Stomach smooth muscle (tissue), 2 donors: Measurements from ENCODE around the gene ANKS1A.

Source experiments
- H3K27ac ChIP-seq: one replicate; pipeline ENCODE4 v1.7.0; 2013; ENCODE audit warnings: mild to moderate bottlenecking, low read length, inconsistent platforms
- H3K27me3 ChIP-seq, 2 donors: one replicate each; pipeline ENCODE4 v1.7.0; 2013; ENCODE audit warnings: low read length in 2 of 2; ENCODE audit not compliant: insufficient read depth in 2 of 2, control insufficient read depth in 1 of 2
- H3K36me3 ChIP-seq, 2 donors: one replicate each; pipeline ENCODE4 v1.7.0; 2013; ENCODE audit warnings: low read length in 2 of 2; ENCODE audit not compliant: control insufficient read depth in 2 of 2, insufficient read depth in 2 of 2
- H3K4me1 ChIP-seq: one replicate; pipeline ENCODE4 v1.7.0; 2013; ENCODE audit warnings: low read length; ENCODE audit not compliant: control insufficient read depth, insufficient read depth
- H3K4me3 ChIP-seq, 2 donors: one replicate each; pipeline ENCODE4 v1.7.0; 2013; ENCODE audit warnings: low read length in 2 of 2
- H3K9ac ChIP-seq, 2 donors: one replicate each; pipeline ENCODE4 v1.7.0; 2013; ENCODE audit warnings: low read length in 2 of 2, mild to moderate bottlenecking in 1 of 2
- H3K9me3 ChIP-seq, 2 donors: one replicate each; pipeline ENCODE4 v1.7.0; 2013; ENCODE audit warnings: low read length in 2 of 2; ENCODE audit not compliant: control insufficient read depth in 2 of 2
- donor health status: healthy.
- donor health status: Pancreatic carcinoma.

Gene ANKS1A

DNA sequence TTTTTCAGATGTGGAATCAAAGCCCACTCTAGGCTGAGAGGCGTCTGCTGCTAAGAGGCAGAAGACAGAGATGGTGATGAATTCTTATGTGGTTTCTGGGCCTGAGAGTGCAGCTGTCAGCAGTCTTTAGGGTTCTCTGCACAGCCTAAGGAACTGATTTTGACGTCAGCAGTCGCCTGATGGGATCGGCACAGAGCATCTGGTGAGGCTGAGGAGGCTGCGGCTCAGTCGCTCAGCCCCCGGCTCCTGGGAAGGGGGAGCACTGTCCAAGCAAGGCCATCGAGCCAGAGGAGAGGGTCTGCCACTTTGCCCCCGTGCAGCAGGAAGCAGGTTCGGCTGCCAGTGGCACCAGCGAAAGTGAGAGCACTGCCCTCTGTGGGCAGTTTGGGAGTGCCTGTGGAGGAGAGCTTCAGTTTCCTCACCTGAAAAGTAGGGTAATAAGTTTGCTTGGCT is 159.6 kb downstream of the ANKS1A start:
- Histone ChIP-seq H3K36me3 (peaks cover 0 to 3% of the 10 kb centered on the region in 2 donors), H3K4me3 (peak overlapping the region; percentile 2 to 63), H3K9ac (peak overlapping the region; percentile 53 to 73), H3K9me3 (no peaks in the 10 kb centered on the region), H3K27ac (peak overlapping the region; percentile 96), H3K4me1 (peaks cover 94% of the 10 kb centered on the region), H3K27me3 (no peaks in the 10 kb centered on the region)

DNA sequence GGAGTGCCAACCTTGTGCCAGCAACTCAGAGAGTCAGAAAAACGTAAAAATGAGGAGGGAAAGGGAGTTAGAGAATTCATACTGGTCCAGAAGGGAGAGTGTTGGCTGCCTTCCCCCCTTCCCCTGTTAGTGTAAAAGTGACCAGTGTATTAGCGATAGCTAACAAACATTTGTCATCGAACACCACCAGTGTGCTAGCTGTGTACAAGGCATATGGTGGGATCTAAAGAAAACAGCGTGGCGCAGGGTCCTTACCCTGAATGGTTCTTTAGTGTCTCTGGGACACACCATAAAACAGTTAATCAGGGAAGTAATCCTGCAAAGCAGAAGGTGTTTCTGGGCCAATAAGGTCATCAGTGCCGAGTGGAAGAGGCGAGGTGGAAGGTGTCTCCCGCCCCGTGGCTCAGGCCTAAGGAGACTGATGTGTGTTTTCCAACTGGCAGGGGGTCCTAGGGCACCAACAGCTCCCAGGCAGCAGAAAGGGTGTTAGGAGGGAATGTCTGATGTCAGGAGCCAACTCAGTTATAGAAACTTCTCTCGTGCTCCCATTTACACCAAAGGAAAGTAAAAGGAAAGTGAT is 160.2 kb downstream of the ANKS1A start:
- Histone ChIP-seq H3K4me1 (peaks cover 94% of the 10 kb centered on the region), H3K27me3 (no peaks in the 10 kb centered on the region), H3K27ac (peak overlapping the region; percentile 96), H3K9ac (peak overlapping the region; percentile 53 to 66), H3K4me3 (peak overlapping the region; percentile 47 to 63), H3K9me3 (no peaks in the 10 kb centered on the region), H3K36me3 (peaks cover 0 to 3% of the 10 kb centered on the region in 2 donors)

DNA sequence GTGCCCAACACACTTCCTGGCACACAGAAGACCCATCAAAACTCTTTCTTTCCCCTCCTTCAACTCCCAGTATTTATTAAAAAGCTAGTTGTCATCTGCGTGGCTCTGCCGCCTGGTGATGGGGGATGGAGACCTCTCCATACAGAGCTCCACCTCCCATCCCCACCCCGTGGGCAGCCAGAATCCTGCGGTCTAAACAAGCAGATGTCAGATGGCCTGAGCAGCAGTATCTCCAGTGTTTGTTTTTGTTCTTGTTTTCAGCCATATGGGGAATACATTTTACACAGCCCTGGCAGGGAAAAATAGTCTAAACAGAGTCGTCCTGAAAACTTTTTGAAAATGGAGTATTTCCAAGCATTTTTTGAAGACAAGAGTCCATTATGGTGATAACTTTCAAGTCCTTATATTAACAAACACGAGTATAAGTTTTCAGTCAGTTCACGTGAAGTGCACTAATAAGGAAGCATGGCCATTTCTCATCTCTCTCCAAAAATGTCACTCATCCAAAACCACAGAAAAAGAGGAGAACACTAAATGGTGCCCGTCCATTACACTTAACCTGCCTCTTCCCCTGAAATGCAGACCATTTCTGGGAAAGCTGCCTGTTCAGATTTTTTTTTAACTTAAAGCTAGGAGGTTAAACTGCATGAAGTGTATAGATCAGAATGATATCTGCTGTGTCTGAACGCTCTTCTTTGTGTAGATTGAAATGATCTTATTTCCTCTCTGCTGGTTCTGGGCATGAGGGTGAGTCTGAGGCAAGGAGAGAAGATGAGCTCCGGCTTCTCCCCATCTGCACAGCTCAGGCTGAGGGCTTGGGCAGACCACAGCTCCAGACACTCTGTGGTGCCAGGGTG is 161.1 kb downstream of the ANKS1A start:
- Histone ChIP-seq H3K4me1 (peaks cover 91% of the 10 kb centered on the region), H3K27ac (peak overlapping the region; percentile 96), H3K9ac (peak overlapping the region; percentile 53 to 66), H3K36me3 (peaks cover 3 to 8% of the 10 kb centered on the region in 2 donors), H3K4me3 (peak overlapping the region; percentile 47 to 63), H3K9me3 (no peaks in the 10 kb centered on the region), H3K27me3 (no peaks in the 10 kb centered on the region)

DNA sequence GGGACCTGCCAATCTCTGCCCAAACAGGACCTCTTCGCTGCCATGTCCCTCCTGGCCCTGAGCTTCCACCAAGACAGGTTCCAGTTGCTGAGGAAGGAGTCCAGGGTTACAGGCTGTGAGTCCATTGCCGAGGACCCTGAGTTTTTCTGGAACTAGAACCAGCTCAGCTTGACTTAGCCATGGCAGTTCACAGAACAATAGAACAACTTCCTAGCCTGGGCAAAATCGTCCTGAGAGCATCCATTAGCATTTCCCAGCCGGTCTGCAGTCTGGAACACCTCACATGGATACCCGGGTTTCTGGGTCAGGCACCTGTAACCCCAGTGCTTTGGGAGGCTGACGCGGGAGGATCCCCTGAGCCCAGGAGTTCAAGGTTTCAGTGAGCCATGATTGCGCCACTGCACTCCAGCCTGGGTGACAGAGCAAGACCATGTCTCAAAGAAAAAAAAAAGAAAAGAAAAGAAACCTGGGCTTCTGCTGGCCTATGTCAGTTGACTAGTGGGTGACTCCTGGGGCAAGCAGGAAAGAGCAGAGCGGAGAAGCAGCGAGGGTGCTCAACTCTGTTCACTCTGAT is 161.8 kb downstream of the ANKS1A start:
- Histone ChIP-seq H3K9ac (peak overlapping the region in 1 of 2 donors; percentile 53), H3K4me3 (no peak overlapping the region)

DNA sequence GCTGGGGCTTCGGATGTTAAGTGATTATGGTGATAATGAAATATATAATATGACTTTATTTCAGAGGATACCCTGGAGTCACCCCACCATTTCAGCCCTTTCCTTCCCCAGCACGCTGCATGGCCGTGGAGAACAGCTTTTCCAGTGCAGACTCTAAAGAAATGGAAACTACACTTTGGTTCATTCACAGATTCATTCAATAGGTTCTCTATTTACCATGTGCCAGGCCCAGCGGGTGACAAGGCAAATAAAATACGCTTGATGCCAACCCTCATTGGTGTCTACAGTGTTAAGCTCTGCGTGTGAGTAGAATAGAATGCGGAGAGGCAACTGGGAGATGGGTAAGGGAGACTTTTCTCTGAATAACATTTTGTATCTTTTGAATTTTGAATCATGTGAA is 162.3 kb downstream of the ANKS1A start:
- no peak overlapping the region for H3K9ac ChIP-seq
- H3K36me3 ChIP-seq, result peaks cover 9 to 14% of the 10 kb centered on the region in 2 donors
- H3K27ac ChIP-seq, result peak overlapping the region; percentile 96
- H3K4me3 ChIP-seq, result no peak overlapping the region
- no peaks in the 10 kb centered on the region for H3K9me3 ChIP-seq
- no peaks in the 10 kb centered on the region for H3K27me3 ChIP-seq
- H3K4me1 ChIP-seq, result peaks cover 81% of the 10 kb centered on the region

More for the DNA sequence above, 161.8 kb downstream of the ANKS1A start:
- no peaks in the 10 kb centered on the region for H3K27me3 ChIP-seq
- peaks cover 6 to 11% of the 10 kb centered on the region in 2 donors for H3K36me3 ChIP-seq
- H3K9me3 ChIP-seq, result no peaks in the 10 kb centered on the region
- peak overlapping the region; percentile 96 for H3K27ac ChIP-seq
- H3K4me1 ChIP-seq, result peaks cover 84% of the 10 kb centered on the region

DNA sequence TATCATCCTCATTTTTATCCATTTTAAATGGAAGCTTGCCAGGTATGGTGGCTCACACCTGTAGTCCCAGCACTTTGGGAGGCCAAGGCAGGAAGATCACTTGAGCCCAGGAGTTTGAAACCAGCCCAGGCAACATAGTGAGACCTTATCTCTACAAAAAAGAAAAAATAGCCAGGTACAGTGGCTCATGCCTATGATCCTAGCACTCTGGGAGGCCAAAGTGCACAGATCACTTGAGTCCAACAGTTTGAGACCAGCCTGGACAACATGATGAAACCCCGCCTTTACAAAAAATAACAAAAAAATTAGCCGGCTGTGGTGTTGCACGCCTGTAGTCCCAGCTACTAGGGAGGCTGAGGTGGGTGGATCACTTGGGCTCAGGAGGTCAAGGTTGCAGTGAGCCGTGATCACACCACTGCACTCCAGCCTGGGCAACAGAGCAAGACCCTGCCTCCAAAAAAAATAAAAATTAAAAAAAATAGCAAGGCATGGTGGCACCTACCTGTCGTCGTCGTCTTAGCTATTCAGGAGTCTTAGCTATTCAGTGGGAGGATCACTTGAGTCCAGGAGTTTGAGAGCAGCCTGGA is 163.0 kb downstream of the ANKS1A start:
- Histone ChIP-seq H3K9ac (peak overlapping the region in 1 of 2 donors; percentile 24), H3K36me3 (peaks cover 9 to 14% of the 10 kb centered on the region in 2 donors), H3K4me1 (peaks cover 82% of the 10 kb centered on the region), H3K4me3 (no peak overlapping the region), H3K27me3 (no peaks in the 10 kb centered on the region), H3K9me3 (no peaks in the 10 kb centered on the region), H3K27ac (peak overlapping the region; percentile 96)

DNA sequence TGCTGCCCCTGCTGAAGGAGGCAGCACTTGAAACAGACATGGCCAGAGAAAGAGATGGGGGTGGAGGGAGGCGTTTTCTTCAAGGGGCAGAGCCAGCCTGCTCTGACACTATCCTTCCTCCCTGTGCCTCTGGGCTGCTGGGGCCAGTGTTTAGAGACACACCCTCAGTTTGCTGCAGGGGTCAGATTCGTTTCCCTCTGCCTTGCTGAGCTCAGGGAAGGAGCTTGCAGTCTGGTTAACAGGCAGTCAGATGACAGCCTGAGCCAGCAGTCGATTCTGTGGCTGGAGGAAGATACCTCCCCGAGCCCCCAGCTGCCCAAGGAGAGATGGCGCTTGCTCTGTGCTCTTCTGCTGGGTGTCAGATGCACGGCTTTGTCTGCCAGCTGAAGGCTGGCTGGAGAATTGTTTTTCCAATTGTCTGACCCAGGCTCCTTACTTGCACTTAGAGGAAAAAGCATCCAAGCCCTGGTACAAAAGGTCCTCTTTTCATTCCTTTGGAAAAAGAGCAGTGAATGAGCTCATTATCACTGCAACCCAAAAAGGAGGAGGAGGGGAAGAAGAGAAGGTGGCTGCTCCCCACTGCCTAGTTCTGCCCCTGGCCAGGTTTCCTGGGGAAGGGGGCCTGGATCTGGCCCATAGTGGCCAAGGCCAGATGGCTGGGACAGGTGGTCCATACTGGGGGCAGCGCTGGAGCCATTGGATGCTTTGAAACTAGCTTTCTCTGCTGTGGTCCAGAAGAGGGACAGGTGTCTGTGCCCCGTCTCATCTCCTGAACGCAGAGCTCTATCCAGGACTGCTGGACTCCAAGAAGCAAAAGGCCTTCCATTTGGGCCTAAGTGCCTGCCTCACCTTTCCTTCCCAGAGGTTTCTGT is 163.9 kb downstream of the ANKS1A start:
- Histone ChIP-seq H3K9ac (peak overlapping the region; percentile 48 to 51), H3K9me3 (no peaks in the 10 kb centered on the region), H3K27me3 (no peaks in the 10 kb centered on the region), H3K4me3 (peak overlapping the region in 1 of 2 donors; percentile 49), H3K36me3 (peaks cover 9 to 16% of the 10 kb centered on the region in 2 donors), H3K4me1 (peaks cover 82% of the 10 kb centered on the region), H3K27ac (peak overlapping the region; percentile 90)

DNA sequence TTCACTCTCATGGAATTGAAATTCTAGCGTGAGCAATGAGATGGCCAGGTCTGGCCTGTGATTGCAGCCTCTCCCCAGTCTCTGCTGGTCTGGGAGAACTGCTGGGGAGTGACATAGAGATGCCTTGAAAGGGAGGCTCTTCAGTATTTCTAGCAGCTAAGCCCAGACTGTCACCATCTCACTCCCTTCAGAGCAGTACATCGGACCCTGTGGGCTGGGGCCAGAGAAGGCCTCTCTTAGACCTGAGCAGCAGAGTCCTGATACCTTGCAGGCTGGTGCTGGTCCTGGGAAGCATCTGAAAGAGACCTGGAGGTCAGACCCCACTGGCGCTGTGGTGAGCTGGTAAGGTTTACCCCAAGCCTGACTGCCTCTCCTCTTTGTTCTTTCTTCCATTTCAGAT is 164.6 kb downstream of the ANKS1A start:
- peak overlapping the region; percentile 90 for H3K27ac ChIP-seq
- no peaks in the 10 kb centered on the region for H3K9me3 ChIP-seq
- H3K9ac ChIP-seq, result peak overlapping the region; percentile 29 to 48
- no peaks in the 10 kb centered on the region for H3K27me3 ChIP-seq
- peaks cover 82% of the 10 kb centered on the region for H3K4me1 ChIP-seq
- H3K36me3 ChIP-seq, result peaks cover 12 to 19% of the 10 kb centered on the region in 2 donors
- peak overlapping the region in 1 of 2 donors; percentile 49 for H3K4me3 ChIP-seq

DNA sequence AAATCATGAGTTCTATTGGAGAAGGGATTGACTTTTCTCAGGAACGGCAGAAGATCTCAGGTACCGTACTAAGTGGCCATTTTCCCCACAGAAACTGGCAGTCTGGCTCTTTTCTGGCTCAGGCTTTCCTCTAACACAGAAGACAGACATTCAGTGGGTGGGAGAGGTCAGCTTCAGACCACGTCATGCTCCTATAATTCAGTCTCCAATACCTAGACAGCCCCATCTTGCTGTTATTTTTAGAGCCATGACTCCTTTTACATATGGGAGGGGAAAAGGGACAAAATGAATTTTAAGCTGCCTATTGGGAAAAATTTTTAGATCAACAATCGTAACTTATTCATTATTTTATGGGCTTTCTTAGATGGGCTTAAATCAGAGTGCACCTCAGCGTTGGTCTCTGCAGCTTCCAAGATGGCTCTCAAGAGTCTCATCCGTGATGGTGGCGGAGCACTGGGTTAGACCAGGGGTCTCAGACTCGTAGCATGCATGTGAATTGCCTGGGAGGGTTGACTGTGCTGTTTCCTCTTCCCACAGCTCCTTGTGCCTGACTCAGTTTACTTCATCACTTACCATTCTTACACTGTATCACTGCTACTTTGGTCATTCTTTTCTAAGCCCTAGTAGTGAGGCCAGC is 165.2 kb downstream of the ANKS1A start:
- Histone ChIP-seq H3K27me3 (no peaks in the 10 kb centered on the region), H3K4me3 (no peak overlapping the region), H3K36me3 (peaks cover 12 to 24% of the 10 kb centered on the region in 2 donors), H3K4me1 (peaks cover 82% of the 10 kb centered on the region), H3K9me3 (no peaks in the 10 kb centered on the region), H3K9ac (peak overlapping the region in 1 of 2 donors; percentile 29), H3K27ac (peak overlapping the region; percentile 90)
